Measurements from ENCODE around the gene PAH.

The PAH gene

DNA sequence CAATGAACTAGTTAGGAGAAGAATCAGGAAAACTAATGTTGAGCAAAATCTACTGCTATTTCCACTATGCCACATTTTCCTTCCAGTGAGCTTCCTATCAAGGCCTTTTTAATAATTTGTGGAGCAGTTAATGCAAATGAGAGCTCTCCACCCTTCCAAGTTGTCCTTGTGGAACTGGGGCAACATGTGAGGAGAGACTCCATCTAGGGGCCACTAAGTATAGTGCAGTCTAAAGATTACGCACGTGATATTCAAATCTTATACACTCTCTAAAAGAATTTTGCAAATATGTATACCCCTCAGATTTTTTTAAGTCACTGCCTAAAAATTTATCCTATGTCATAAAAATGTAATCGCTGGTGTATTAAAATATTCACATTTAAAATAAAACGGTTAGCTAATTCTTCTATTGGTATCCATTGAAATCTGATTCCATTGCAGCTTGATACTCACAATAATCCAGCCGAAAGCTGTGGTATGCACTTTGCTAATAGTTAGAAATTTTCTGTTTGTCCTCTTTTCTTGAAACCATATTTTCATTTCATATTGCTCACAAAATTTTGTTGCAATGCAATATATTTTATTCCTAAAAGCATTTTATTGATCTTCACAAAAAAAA is 100.1 kb downstream of the PAH start:
- DNase-seq (ENCODE audit: low spot score): no peak

DNA sequence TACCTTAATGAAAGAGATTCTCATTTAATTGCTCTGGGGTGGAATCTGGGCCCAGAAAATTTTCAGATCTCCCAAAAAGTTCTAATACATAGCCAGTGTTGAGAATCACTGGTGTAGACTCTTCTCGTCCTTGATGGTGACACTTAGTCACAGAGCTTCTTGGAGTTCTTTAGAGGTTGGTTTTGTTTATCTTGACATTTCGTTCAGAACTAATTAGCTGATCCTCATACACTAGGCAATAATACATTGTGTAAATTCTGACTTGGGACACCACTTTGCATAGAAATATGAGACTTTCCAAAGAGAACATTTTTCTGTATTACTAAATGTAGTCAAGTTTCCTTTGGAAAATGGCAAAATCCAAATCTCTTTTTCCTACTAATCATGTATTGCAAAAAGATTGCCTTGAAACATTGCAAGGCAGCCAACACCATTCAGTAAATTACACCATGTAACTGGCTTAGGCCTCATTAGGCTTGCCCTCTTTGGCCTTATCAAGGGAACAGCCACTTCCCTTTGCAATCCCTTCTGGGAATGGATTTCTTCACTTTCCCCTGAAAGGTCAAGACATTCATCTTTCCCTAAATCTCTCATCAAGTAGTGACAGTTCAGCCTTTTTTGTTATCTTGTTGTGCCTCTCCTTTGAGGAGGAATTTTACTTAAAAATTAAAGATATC is 102.2 kb downstream of the PAH start:
- no peak for DNase-seq (ENCODE audit: low spot score)

DNA sequence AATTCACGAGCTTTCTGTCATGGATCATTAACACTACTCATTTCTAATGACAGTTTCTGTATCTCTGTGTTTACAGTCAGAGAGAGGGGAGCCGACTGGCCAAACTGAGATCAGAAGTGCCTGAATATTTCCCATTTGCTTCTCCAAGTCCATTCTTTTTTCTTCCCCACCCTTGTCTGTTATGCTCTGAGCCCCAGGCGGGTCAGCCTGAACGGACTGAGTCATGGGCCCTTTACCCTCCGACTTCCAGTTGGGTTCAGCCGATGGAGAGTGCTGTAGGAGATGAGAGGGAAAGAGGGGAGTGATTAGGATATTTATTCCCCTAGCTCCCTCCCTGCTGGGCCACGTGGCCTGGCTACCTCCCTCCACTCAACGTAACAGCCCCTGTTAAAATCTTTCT is 104.7 kb downstream of the PAH start:
- no peak for DNase-seq (ENCODE audit: low spot score)

DNA sequence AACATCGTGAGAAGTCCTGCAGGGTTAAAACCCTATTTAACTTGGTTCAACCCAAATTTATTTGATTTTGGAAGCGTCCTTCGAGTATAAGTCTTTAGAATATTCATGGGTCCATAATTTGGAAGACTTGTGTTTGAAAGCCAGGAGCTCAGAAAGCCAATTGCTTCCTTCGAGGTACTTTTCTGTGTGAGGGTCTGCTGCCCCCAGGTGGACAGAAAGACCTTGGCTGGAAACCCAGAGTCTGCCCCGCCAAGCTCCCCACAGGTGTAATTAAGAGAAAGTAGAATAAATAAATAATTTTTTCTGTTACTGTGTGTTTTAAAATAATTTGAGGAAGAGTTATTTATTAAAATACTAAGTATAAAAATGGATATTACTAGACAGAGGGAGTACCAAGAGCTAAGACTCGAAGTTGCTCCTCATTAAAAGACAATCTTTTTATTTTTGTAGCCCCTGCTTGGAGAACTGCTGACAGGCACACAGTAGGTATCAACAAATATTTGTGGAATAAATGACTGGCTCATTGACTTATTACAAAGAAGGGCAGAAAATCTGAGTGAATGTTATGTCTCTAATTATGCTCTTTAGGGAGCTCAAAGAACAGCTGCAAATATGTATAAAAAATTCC is 105.8 kb downstream of the PAH start:
- DNase-seq (ENCODE audit: low spot score): no peak

DNA sequence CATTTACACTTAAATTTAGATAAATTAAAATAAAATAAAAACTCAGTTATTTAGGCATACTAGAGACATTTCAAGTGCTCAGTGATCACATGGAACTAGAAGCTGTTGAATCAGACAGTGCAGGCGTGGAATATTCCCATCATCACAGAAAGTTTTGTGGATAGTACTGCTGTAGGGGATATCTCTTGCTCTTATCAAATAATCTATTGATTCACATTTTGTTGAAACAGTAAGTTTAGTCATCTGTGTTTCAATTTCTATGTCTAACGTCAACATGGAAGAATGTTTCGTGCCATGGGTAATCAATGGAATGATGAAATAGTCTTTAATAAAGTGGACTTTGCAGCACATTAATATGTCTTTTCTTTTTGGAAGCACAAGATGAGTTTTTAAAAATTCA is 108.6 kb downstream of the PAH start:
- no peak for DNase-seq (ENCODE audit: low spot score)

DNA sequence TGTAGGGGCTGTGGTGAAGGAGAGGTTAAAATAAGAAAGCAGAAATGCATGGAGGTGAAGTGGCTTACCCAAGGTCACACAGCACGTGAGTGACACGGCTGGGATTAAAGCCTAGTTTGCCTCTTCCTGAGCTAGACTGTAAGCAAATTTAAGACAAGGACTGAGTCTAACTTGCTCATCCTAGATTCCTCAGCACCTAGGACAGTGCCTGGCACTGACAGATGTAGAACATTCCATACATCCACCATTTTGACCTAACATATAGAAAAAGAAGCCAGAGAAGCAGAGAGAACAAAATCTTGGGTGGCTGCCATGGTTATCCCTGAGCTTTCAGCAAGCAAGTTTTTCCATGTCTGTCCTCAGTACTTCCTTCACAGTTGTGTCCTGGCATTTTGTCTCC is 110.5 kb downstream of the PAH start:
- DNase-seq (ENCODE audit: low spot score): no peak

DNA sequence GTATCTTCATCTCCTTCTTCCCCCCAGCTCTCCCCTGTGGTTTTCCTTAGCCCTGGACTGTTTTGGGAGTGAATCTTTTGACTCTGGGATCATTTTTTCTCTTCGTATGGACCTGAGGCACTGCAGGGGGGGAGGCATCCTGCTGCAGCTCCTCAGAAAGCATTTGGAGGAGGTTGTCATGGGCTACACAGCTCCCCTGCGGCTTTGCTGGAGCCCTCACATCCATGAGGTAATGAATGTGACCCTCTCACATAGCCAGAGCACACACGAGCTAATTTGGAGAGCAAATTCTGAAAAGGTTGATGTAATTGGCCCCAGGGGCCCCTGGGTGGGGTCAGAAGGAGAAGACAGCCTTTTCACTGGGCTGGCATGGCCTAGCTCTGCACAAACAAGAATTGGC is 110.9 kb downstream of the PAH start:
- DNase-seq (ENCODE audit: low spot score): no peak

DNA sequence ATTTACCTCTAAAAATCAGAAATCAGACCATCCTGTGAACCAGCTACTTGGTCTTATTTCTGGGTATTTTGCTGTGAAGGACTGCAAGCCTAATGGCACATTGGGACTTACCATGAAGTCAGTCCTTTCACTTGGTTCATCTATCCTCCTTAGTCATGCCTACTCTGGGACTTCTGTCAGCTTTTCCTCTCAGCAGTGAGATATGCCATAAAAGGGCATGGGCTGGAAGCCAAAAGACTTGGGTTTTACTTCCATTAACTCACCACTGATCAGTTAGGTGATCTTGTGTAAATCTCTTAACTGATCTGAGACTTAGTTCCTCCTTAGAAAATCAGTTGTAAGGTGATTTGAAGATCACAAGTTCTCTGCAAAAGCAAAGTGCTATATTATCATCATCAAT is 116.5 kb downstream of the PAH start:
- no peak for DNase-seq (ENCODE audit: low spot score)

DNA sequence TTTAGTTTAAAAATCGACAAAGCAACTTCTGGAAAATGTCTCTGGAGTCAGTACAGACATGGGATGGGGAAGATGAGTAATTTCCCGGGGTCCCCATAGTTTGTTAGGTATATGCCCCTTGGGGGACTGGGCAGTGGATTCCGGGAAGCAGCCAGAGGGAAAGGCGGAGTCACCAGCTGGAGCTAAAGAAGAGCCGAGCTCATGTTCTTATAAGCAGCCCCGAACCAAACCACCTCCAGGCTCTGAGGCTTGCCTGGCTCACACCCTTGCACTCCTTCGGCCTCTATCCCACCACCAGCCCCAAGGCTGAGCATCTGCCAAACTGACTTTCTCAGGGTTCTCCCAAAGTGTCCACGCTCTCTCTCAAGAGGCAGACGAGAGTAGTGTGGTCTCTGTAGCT is 117.8 kb downstream of the PAH start:
- no peak for DNase-seq (ENCODE audit: low spot score)

DNA sequence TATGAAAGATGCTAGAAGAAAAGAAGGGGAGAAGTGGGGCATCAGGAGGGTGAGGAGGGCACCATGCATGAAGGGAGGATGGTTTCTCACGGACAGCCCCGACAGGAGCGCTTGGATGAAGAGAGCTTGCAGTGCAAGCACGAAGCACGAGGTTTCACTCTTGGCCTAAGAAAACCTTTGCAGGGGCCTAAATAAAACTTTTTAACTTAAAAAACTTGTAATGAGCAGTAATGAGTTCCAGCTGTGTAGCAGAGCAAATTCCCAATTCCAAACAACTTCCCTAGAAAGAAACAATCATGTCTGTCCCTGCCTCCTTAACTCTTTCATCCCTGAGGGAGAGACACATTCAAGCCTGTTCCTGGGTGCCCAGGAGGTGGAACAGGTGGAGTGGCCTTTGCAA is 119.5 kb downstream of the PAH start:
- DNase-seq (ENCODE audit: low spot score): no peak

DNA sequence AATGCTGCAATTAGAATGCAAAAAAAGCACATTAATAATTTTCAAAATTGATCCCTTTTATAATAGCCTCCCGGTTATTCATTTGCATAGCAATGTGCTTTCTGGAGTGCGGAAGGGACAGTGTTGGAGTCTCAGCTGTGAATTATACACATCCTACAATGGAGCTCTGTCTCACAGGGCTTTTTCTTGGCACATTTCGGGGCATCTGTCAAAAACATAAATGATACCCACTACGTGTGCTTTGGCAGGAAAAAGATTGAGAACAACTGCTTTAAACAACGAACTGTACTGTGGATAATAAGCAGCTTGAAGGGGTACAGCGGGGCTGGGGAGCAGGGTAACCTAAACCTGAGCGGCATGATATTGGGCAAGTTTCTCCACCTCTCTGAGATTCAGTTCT is 123.1 kb downstream of the PAH start:
- no peak for DNase-seq (ENCODE audit: low spot score)

Measured in CD4-positive, alpha-beta T cell treated with Interleukin-15 for 4 hours (primary cell).